ENCODE measurements around the gene RPS27. TPM values are rescaled to one million over a fixed set of nuclear protein-coding genes. Genes with fewer than 3 reads are reported as not detected.
"Not testable (repeated sequence)": the region's sequence is repeated elsewhere in the genome, so short reads cannot be mapped to it uniquely, and the experiment has no call there.

The RPS27 gene
- total RNA-seq, 2 experiments from 2014 or later: 1,866 to 2,104 TPM

GRCh38 chr1:154014154-154014907, 23.8 kb downstream of the RPS27 start:
- Mint-ChIP-seq H3K9me3 (ENCODE audit: insufficient read depth) (no peaks in the 10 kb centered on the region), H3K36me3 (ENCODE audit: low read depth) (no peaks in the 10 kb centered on the region), H3K4me1 (ENCODE audit: low read depth) (no peaks in the 10 kb centered on the region), H3K27me3 (ENCODE audit: low read depth) (no peaks in the 10 kb centered on the region), H3K27ac (no peak overlapping the region), H3K4me3 (no peak overlapping the region)
- POLR2A ChIA-PET: no interaction called here
- DNase-seq (no peak), ATAC-seq (no peak)
- CTCF ChIA-PET: no interaction called here

GRCh38 chr1:154019269-154019668, 28.7 kb downstream of the RPS27 start:
- Mint-ChIP-seq H3K27ac (no peak overlapping the region), H3K4me3 (no peak overlapping the region), H3K27me3 (ENCODE audit: low read depth) (no peaks in the 10 kb centered on the region), H3K9me3 (ENCODE audit: insufficient read depth) (no peaks in the 10 kb centered on the region), H3K4me1 (ENCODE audit: low read depth) (no peaks in the 10 kb centered on the region), H3K36me3 (ENCODE audit: low read depth) (no peaks in the 10 kb centered on the region)
- DNase-seq (no peak), ATAC-seq (no peak)
- ChIA-PET POLR2A (no interaction called here), CTCF (no interaction called here)

- Mint-ChIP-seq H3K27ac (no peak overlapping the region), H3K36me3 (ENCODE audit: low read depth) (no peaks in the 10 kb centered on the region), H3K4me3 (no peak overlapping the region), H3K4me1 (ENCODE audit: low read depth) (no peaks in the 10 kb centered on the region), H3K9me3 (ENCODE audit: insufficient read depth) (no peaks in the 10 kb centered on the region), H3K27me3 (ENCODE audit: low read depth) (no peaks in the 10 kb centered on the region)
- ChIA-PET CTCF (no interaction called here), POLR2A (no interaction called here)
- no peak for ATAC-seq
- DNase-seq: no peak
These were observed 29.4 kb downstream of the RPS27 start for GRCh38 chr1:154019940-154020339.

- H3K27me3 Mint-ChIP-seq (ENCODE audit: low read depth); H3K27ac Mint-ChIP-seq; H3K4me1 Mint-ChIP-seq (ENCODE audit: low read depth); CTCF ChIA-PET; POLR2A ChIA-PET; ATAC-seq; H3K36me3 Mint-ChIP-seq (ENCODE audit: low read depth); H3K9me3 Mint-ChIP-seq (ENCODE audit: insufficient read depth); H3K4me3 Mint-ChIP-seq; DNase-seq: not testable (repeated sequence)
These were observed 43.1 kb downstream of the RPS27 start for GRCh38 chr1:154033697-154034096.

Small RNA genes lying within 50 kb of the gene (microRNA-seq; reads per million reads assigned to microRNA genes)
- gene MIR6737: not detected

Other genes with a start within 250 kb of the RPS27 start
- 10 to 100 TPM; 41.1 to 50.1 TPM for gene SLC27A3, start 215.4 kb upstream of the RPS27 start, total RNA-seq
- 10 to 100 TPM; 70.2 to 71.7 TPM for gene GATAD2B, start 67.8 kb upstream of the RPS27 start, total RNA-seq
- 100 to 1,000 TPM; 140 to 143 TPM for gene DENND4B, start 44.0 kb upstream of the RPS27 start, total RNA-seq
- 100 to 1,000 TPM in 1 of 2 experiments, 10 to 100 TPM in 1; 85.1 to 104 TPM for gene CRTC2, start 32.1 kb upstream of the RPS27 start, total RNA-seq
- 10 to 100 TPM; 35.7 to 36.5 TPM for gene SLC39A1, start 27.2 kb upstream of the RPS27 start, total RNA-seq
- gene CREB3L4, start 22.9 kb upstream of the RPS27 start, total RNA-seq: 1 to 10 TPM; 5.7 to 9.0 TPM
- 100 to 1,000 TPM; 133 to 140 TPM for gene JTB, start 13.1 kb upstream of the RPS27 start, total RNA-seq
- gene RAB13, start 4.4 kb upstream of the RPS27 start, total RNA-seq: 1 to 10 TPM; 5.2 to 6.5 TPM
- under 1 TPM; 0.08 to 0.13 TPM for gene NUP210L, start 164.3 kb downstream of the RPS27 start, total RNA-seq
- gene TPM3, start 201.3 kb downstream of the RPS27 start, total RNA-seq: 100 to 1,000 TPM; 856 to 880 TPM
- not detected for gene CFAP141, start 215.6 kb downstream of the RPS27 start, total RNA-seq
- 100 to 1,000 TPM; 176 to 179 TPM for gene UBAP2L, start 230.2 kb downstream of the RPS27 start, total RNA-seq